ENCODE results near the gene PSMB4.

The PSMB4 gene

DNA sequence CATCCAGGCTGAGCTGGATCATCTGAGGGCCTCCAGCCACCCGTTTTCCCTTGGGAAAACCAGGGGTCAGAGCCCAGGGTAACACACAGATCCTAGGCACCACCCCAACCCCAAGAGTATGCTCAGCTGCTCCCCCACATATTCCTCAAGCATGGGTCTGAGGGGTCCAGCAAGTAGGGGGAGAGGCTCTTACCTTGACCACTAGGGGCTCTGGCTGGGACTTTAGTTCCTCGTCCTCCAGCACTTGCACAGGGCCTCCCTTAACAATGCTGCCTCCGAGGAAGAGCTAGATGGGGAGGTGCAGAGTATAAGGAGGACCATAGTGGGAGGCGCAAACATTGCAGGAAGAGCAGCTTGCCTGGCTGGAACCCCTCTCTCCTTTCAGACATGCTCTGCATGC is 34.4 kb upstream of the PSMB4 start:
- in situ Hi-C loops (cut with MboI; ENCODE audit: low sequenced_read_pairs, unreplicated experiment): no loop called here
- DNase-seq (ENCODE audit: low spot score): no peak
- no peak for TF ChIP-seq CTCF (IDR thresholded peaks at IDR 0.05; ENCODE audit: borderline replicate concordance, control extremely low read depth, extremely low read depth, insufficient read depth, missing control alignments)

- in situ Hi-C loops (cut with MboI; ENCODE audit: low sequenced_read_pairs, unreplicated experiment): no loop called here
- no peak for DNase-seq (ENCODE audit: low spot score)
- no peak for TF ChIP-seq CTCF (IDR thresholded peaks at IDR 0.05; ENCODE audit: borderline replicate concordance, control extremely low read depth, extremely low read depth, insufficient read depth, missing control alignments)
Observed at GRCh38 chr1:151367658-151368392, 31.5 kb upstream of the PSMB4 start.

DNA sequence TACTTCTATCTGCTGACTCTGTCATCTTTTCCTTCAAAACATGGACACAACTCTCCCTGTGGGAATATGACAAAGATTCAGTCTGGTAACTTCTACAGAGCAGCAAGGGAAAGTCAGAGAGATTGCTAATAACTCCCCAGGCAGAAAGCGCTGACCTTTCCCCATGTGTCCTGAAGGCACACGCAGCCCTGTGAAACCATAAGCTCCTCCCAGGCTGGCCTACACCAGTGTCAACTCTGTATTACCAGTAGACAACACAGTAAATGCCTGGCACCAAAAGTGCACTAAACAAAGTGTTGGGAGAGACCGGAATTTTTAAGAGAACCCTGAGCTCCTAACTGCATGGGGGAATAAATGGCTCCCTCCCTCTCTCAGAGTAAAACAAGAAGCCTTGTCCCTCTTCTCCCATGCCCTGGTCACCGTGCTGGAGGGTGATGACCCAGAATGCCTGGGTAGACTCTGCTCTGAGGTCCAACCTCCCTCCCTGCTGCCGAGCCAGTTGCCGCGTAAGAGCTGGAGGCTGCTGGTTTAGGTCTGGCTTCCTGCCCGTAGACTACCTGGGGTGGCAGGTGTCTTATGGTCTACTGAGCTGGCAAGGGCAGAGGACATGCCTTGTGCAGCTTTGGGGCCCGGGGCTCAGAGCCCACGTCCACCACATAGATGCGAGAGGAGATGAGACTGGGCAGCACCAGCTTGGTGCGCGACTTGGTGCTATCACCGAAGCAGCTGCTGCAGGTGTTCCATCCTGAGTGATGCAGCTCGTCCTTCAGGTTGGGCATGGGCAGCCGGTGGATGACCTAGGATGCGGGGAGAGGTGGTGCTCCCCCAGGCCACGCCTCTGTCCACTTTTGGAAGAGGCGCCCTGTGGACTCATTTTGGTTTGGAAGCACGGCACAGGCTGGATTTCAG is 30.7 kb upstream of the PSMB4 start:
- TF ChIP-seq CTCF (IDR thresholded peaks at IDR 0.05; ENCODE audit: borderline replicate concordance, control extremely low read depth, extremely low read depth, insufficient read depth, missing control alignments): no peak
- DNase-seq (ENCODE audit: low spot score): no peak
- in situ Hi-C loops (cut with MboI; ENCODE audit: low sequenced_read_pairs, unreplicated experiment): no loop called here

DNA sequence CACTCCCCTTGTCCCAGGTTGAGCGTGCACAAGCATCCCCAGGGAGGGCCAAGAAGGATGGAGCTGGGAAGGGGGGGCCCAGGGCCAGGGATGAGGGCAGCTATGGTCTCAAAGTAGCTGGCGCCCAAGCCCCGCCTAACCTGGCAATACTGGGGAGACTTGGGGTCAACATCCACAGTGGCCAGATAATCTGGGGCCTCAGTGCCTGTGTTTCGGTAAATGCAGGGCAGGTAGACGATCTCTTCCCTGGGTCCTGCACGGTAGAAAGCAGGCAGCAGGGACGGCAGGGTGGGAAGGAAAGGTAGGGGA is 30.1 kb upstream of the PSMB4 start:
- no peak for DNase-seq (ENCODE audit: low spot score)
- in situ Hi-C loops (cut with MboI; ENCODE audit: low sequenced_read_pairs, unreplicated experiment): no loop called here
- no peak for TF ChIP-seq CTCF (IDR thresholded peaks at IDR 0.05; ENCODE audit: borderline replicate concordance, control extremely low read depth, extremely low read depth, insufficient read depth, missing control alignments)

DNA sequence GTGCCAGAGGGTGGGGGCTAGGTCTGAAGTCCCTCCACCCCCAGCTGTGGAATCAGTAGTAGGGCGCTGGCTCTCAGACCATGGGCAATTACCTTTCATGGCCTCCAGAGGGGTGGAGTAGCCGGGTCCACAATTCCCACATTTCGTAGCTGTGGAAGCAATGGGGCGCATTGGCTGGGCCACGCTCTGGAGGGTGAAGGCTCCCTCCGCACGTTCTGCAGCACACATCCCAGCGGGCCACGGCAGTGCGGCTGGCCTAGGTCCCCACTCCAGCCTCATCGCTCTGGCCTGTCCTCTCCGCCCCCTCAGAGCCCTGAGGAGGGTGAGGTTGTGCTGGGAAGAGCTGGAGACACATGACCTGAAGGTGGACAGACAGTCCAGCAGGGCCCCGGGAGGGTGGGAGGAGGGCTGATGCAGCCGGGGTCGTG is 29.7 kb upstream of the PSMB4 start:
- TF ChIP-seq CTCF (IDR thresholded peaks at IDR 0.05; ENCODE audit: borderline replicate concordance, control extremely low read depth, extremely low read depth, insufficient read depth, missing control alignments): no peak
- in situ Hi-C loops (cut with MboI; ENCODE audit: low sequenced_read_pairs, unreplicated experiment): no loop called here
- DNase-seq (ENCODE audit: low spot score): no peak

- no peak for TF ChIP-seq CTCF (IDR thresholded peaks at IDR 0.05; ENCODE audit: borderline replicate concordance, control extremely low read depth, extremely low read depth, insufficient read depth, missing control alignments)
- in situ Hi-C loops (cut with MboI; ENCODE audit: low sequenced_read_pairs, unreplicated experiment): no loop called here
- no peak for DNase-seq (ENCODE audit: low spot score)
Observed at GRCh38 chr1:151370211-151370911, 29.0 kb upstream of the PSMB4 start.
